Activated T-helper 1 cell treated with anti-CD3 and anti-CD28 coated beads, Interleukin-12 subunit alpha, Interleukin-12 subunit beta, Interleukin-2, Interleukin-4 antibody, amounts not matched to agents 30 ng/mL and 10 ng/mL and 1 ng/mL, durations not matched to agents 14 hours and 24 hours and 36 hours (primary cell): ENCODE data around the gene AGRN. TPM values are rescaled to one million over a fixed set of nuclear protein-coding genes. Genes with fewer than 3 reads are reported as not detected.
"Not testable (repeated sequence)": the region's sequence is repeated elsewhere in the genome, so short reads cannot be mapped to it uniquely, and the experiment has no call there.

Experiments
- DNase-seq: peaks from one replicate; pipeline ENCODE4 v3.0.0; 2021; ENCODE audit warnings: low spot score
- H3K27ac Mint-ChIP-seq: one replicate; pipeline ENCODE4 v1.8.0; 2021; ENCODE audit warnings: mild to moderate bottlenecking, mixed read lengths
- H3K27me3 Mint-ChIP-seq: one replicate; pipeline ENCODE4 v1.8.0; 2022; ENCODE audit warnings: mild to moderate bottlenecking, moderate library complexity, mixed read lengths; ENCODE audit not compliant: insufficient read depth
- H3K36me3 Mint-ChIP-seq: one replicate; pipeline ENCODE4 v1.8.0; 2021; ENCODE audit warnings: low read depth, mixed read lengths
- H3K4me1 Mint-ChIP-seq: one replicate; pipeline ENCODE4 v1.8.0; 2021; ENCODE audit warnings: low read depth, mixed read lengths
- H3K4me3 Mint-ChIP-seq: one replicate; pipeline ENCODE4 v1.8.0; 2021; ENCODE audit warnings: mild to moderate bottlenecking, moderate library complexity, mixed read lengths
- H3K9me3 Mint-ChIP-seq: one replicate; pipeline ENCODE4 v1.8.0; 2021; ENCODE audit warnings: mixed read lengths
- intact Hi-C: fragments of 100-400 bp; cut with micrococcal nuclease; formaldehyde crosslinking; loops from one replicate; pipeline ENCODE4 v1.15.1; 2024
- total RNA-seq: library from RNA; stranded (reverse); gene quantifications from 2 replicates; pipeline ENCODE4 v1.2.3, GENCODE V29; 2022

Gene AGRN
- total RNA-seq, 1 donor from 2014 or later: 30.3 TPM

DNA sequence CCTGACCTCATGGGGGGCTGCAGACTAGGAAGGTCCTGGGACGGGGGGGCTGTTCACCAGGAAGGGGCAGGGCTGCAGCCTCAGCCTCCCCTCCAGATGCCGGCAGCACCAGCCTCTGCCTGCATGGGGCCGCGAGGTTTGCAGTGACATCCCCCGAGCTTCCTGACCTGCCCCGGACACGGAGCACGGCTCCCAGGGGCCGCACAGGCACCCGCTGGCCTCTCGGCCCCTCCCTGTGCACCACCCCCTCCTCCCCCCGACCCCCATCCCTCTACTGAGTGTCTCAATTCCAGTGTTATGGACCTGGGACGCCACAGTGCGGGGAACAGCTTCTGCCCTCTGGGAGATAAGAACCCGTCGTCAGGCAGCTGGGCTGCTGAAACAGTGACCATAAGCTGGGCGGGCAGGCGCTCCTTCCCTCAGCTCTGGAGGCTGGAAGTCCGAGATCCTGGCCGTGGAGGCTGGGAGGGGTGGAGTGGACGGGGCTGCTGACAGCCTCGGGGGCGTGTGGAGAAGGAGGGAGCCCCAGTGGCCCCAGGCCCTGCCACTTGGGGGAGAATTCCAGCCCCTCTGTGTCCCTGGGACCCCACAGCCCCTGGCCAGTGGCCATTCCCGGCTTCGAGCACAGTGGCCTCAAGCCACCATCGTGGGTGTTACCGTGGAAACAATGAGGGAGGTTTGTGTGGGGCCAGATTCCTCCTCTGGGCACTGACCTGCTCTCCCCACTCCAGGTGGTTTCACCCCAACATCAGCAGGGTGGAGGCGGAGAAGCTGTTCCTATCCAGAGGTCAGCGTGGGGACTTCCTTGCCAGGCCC lies 42.6 kb downstream of the AGRN start:
- peak overlapping the region; percentile 68 for H3K4me3 Mint-ChIP-seq
- no peak for DNase-seq

DNA sequence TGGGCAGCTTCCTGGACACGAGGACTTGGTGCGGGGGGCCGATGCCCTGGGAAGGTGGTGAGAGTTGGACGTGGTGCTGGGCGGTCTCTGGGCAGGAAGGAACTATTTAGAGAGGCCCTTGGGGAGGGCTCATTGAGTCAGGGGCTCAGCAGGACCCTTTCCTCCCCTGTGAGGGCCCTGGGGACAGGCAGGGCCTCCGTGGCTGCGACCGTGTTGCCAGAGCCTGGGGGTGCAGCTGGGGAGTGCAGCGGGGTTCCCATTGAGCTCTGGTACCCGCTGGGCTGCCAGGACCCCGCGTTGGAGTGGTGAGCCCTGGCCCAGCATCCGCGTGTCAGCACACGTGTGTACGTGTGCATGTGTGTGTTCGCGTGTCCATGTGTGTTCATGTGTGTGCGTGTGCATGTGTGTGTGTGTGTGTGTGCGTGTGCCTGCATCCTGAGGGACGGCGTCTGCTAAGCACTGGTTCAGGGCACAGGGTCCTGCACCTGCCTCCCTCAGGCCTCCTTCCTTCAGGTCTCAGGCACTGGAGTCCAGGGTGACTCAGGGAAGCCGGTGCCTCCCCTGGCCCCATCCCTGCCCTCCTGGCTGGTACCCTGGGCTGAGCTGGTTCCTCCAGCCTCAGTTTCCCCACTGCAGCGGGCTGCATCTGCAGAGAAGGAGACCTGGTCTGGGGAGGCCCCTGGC lies 43.5 kb downstream of the AGRN start:
- Mint-ChIP-seq H3K4me3 (peak overlapping the region; percentile 68), H3K9me3 (no peaks in the 10 kb centered on the region), H3K36me3 (no peaks in the 10 kb centered on the region), H3K4me1 (peaks cover 7% of the 10 kb centered on the region), H3K27ac (peak overlapping the region; percentile 40), H3K27me3 (peaks cover 13% of the 10 kb centered on the region)
- DNase-seq: no peak
- intact Hi-C loops: loop anchor here (5.0 kb wide), 2 partner anchors 34 to 244 kb away; partner anchors contain the start of genes ACAP3 and PUSL1

More for the DNA sequence above, 42.6 kb downstream of the AGRN start:
- Mint-ChIP-seq H3K27me3 (peaks cover 19% of the 10 kb centered on the region), H3K4me1 (peaks cover 7% of the 10 kb centered on the region), H3K27ac (peak overlapping the region; percentile 40), H3K9me3 (no peaks in the 10 kb centered on the region), H3K36me3 (no peaks in the 10 kb centered on the region)
- intact Hi-C loops: loop anchor here (5.0 kb wide), 2 partner anchors 35 to 245 kb away; partner anchors contain the start of genes ACAP3 and PUSL1

DNA sequence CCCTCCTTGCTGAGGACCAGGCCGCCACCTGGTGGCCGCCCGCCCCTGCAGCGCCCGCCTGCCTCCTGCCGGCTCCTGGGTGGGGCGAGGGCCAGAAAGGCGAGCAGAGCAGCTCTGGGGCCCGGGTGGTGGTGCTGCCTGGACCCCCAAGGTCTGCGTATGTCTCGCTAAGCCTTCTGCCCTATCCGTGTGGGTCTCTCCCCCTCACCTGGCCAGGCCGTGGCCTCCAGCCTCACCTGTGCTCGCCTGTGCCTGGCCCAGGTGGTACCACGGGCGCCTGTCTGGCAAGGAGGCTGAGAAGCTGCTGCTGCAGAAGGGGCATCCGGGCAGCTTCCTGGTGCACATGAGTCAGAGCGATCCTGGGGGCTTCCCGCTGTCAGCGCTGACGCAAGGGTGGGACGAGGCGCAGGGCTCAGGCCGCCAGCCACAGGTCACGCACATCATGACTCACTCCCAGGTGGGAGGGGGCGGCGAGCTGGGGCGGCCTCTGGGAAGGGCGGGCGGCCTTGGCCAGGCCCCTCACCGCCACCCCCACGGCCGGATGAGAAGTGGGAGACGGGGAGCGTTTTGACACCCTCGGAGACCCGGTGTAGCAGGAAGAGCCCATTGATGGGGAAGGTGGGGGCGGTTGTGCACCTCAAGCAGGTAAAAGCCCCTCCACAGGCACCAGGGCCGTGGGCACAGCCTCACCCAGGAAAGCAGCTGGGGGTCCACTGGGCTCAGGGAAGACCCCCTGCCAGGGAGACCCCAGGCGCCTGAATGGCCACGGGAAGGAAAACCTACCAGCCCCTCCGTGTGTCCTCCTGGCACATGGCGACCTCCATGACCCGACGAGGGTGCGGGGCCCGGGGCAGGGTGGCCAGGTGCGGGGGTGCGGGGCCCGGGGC lies 44.3 kb downstream of the AGRN start:
- peak; percentile 71 for DNase-seq
- Mint-ChIP-seq H3K4me3 (peak overlapping the region; percentile 68), H3K36me3 (no peaks in the 10 kb centered on the region), H3K27ac (peak overlapping the region; percentile 48), H3K27me3 (peaks cover 9% of the 10 kb centered on the region), H3K9me3 (no peaks in the 10 kb centered on the region), H3K4me1 (peaks cover 7% of the 10 kb centered on the region)
- intact Hi-C loops: loop anchor here (1.0 to 5.0 kb wide), 4 partner anchors 31 to 243 kb away; partner anchors contain the start of genes ACAP3 and PUSL1

DNA sequence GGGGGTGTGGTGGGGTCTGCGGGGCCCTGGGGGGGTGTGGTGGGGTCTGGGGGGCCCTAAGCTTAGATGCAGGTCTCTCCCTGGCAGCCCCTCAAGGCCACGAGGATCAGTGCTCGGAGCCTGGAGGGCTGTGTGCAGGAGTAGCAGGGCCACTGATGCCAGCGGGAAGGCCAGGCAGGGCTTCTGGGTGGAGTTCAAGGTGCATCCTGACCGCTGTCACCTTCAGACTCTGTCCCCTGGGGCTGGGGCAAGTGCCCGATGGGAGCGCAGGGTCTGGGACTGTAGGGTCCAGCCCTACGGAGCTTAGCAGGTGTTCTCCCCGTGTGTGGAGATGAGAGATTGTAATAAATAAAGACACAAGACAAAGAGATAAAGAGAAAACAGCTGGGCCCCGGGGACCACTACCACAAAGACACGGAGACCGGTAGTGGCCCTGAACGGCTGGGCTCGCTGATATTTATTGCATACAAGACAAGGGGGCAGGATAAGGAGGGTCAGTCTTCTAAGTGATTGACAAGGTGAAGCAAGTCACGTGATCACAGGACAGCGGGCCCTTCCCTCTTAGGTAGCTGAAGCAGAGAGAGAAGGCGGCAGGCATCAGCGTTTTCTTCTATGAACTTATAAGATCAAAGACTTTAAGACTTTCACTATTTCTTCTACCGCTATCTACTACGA lies 45.5 kb downstream of the AGRN start:
- Mint-ChIP-seq H3K4me3 (peak overlapping the region; percentile 3), H3K36me3 (no peaks in the 10 kb centered on the region), H3K27me3 (peaks cover 4% of the 10 kb centered on the region), H3K4me1 (peaks cover 7% of the 10 kb centered on the region), H3K9me3 (no peaks in the 10 kb centered on the region), H3K27ac (peak overlapping the region; percentile 48)
- intact Hi-C loops: no loop called here
- no peak for DNase-seq

DNA sequence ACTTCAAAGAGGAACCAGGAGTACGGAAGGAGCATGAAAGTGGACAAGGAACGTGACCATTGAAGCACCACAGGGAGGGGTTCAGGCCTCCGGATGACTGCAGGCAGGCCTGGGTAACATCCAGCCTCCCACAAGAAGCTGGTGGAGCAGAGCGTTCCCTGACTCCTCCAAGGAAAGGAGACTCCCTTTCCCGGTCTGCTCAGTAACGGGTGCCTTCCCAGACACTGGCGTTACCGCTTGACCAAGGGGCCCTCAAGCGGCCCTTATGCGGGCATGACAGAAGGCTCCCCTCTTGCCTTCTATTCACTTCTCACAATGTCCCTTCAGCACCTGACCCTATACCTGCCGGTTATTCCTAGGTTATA lies 46.0 kb downstream of the AGRN start:
- H3K36me3 Mint-ChIP-seq, H3K27me3 Mint-ChIP-seq, DNase-seq, H3K4me1 Mint-ChIP-seq, H3K9me3 Mint-ChIP-seq, H3K27ac Mint-ChIP-seq, intact Hi-C loops: not testable (repeated sequence)
- H3K4me3 Mint-ChIP-seq: peak overlapping the region; percentile 3

DNA sequence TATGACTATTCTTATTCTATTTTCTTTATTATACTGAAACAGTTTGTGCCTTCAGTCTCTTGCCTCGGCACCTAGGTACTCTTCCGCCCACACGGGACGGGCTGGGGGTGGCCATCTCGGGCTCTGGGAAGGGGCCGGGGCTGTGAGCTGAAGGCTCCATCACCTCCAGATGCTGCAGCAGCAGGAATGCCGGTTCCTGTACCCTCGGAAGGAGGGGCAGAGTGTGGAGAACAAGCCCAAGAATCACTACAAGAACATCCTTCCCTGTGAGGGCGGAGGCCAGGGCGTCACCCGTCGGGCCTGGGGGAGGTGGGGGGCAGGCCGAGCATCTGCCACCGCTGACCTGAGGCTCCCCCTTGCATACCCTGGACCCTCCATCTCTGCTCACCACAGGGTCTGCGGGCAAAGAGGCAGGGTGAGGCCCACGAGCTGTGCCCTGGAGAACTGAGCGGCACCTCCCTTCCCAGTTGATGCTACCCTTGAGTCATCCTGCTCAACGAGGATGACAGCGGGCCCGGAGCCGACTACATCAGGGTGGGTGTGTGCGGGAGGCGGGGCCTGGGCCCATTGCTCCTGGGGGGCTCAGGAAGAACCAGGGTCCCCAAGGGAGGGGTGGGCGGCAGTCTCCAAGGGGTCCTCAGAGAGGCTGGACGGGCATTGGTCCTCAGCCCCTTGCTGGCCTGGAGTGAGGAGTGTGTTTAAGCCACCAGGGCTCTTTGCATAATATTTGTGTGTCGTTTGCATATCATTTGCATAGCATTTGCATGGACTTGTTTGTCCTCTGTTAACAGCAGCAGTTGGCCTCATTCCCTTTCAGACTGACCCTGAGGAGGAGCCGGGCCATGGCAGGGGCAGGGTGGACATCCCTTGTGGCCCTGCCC lies 46.7 kb downstream of the AGRN start:
- Mint-ChIP-seq H3K27me3 (peaks cover 4% of the 10 kb centered on the region), H3K4me1 (peaks cover 7% of the 10 kb centered on the region), H3K9me3 (no peaks in the 10 kb centered on the region), H3K36me3 (no peaks in the 10 kb centered on the region), H3K4me3 (no peak overlapping the region), H3K27ac (no peak overlapping the region)
- no peak for DNase-seq
- intact Hi-C loops: no loop called here

DNA sequence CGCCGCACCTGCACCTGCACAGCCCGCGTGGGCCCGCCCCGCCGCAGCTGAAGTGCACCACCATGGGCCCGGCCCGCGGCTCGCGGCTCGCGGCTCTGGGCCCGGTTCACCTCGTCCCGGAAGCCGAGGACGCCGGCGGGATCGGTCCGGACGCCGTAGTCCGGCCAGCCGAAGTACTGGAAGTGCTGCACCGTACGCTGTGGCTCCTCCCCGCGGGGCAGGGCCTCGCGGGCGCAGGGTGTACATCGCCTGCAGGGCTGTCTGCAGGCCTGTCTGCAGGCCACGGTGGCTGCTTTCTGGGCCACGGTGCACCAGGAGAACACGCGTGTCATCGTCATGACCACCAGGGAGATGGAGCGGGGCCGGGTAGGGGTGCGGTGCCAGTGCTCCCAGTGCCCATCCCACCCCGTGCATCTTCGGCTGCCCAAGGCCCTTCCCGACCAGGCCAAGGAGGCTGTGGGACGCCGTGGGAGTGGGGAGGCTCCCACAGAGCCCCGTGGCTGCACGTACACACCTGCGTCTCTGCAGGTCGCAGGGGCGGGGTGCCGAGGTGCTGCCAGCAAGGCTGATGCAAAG lies 47.5 kb downstream of the AGRN start:
- no peak overlapping the region for H3K4me3 Mint-ChIP-seq
- H3K27me3 Mint-ChIP-seq: peaks cover 3% of the 10 kb centered on the region
- H3K9me3 Mint-ChIP-seq: no peaks in the 10 kb centered on the region
- peaks cover 7% of the 10 kb centered on the region for H3K4me1 Mint-ChIP-seq
- no peak for DNase-seq
- no peak overlapping the region for H3K27ac Mint-ChIP-seq
- H3K36me3 Mint-ChIP-seq: no peaks in the 10 kb centered on the region
- intact Hi-C loops: no loop called here

DNA sequence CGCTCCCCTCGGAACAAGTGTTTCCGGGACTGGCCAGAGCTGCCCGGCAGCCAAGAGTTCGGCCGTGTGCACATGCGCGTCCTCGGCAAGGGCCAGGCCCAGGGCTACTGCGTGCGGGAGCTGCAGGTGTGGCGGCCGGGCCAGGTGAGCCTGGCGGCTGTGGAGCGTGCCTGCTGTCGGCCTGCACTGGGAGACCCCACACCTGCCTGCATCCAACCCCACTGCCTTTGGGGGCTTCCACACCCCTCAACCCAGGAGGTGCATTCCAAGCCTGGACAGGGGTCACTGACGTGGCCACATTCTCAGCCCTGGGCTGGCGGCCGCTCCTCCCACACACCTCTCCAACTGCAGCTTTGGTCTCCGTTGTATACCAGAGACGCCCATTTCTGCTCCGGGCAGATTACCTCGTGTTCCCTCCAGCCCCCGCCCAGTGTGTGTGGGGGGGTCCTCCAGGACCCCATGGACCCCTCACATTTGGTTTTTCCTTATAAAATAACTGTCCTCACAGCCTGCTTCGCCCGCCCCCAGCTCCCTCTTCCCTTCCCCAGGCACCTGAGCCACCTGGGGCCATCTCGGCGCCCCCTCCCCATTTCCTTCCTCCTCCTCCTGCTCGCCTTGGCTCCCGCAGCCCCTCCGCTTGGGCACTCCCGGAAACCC lies 48.1 kb downstream of the AGRN start:
- DNase-seq: no peak
- H3K4me1 Mint-ChIP-seq: peaks cover 7% of the 10 kb centered on the region
- no peak overlapping the region for H3K27ac Mint-ChIP-seq
- no peaks in the 10 kb centered on the region for H3K9me3 Mint-ChIP-seq
- peaks cover 3% of the 10 kb centered on the region for H3K27me3 Mint-ChIP-seq
- H3K36me3 Mint-ChIP-seq: no peaks in the 10 kb centered on the region
- intact Hi-C loops: loop anchor here (2.0 kb wide), 1 partner anchor 27 kb away; no protein-coding TSS in a partner anchor
- H3K4me3 Mint-ChIP-seq: peak overlapping the region; percentile 53

DNA sequence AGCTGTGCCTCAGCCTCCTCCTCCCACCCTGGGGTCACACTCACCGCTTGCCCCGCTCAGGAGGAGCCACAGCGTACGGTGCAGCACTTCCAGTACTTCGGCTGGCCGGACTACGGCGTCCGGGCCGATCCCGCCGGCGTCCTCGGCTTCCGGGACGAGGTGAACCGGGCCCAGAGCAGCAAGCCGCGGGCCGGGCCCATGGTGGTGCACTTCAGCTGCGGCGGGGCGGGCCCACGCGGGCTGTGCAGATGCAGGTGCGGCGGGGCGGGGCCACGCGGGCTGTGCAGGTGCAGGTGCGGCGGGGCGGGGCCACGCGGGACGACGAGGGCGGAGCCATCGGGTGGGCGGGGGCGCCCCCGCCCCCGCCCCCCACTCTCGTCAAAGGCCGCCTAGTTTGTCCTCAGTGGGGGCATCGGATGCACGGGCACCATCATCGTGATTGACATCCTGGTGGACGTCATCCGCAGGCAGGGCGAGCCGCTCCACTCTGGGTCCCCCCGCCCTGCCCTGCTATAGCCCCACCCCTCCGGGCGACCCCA lies 48.7 kb downstream of the AGRN start:
- DNase-seq: peak; percentile 31
- Mint-ChIP-seq H3K4me3 (peak overlapping the region; percentile 53), H3K36me3 (no peaks in the 10 kb centered on the region), H3K27me3 (peaks cover 3% of the 10 kb centered on the region), H3K27ac (no peak overlapping the region), H3K9me3 (no peaks in the 10 kb centered on the region), H3K4me1 (peaks cover 7% of the 10 kb centered on the region)
- intact Hi-C loops: loop anchor here (2.0 kb wide), 1 partner anchor 28 kb away; no protein-coding TSS in a partner anchor

DNA sequence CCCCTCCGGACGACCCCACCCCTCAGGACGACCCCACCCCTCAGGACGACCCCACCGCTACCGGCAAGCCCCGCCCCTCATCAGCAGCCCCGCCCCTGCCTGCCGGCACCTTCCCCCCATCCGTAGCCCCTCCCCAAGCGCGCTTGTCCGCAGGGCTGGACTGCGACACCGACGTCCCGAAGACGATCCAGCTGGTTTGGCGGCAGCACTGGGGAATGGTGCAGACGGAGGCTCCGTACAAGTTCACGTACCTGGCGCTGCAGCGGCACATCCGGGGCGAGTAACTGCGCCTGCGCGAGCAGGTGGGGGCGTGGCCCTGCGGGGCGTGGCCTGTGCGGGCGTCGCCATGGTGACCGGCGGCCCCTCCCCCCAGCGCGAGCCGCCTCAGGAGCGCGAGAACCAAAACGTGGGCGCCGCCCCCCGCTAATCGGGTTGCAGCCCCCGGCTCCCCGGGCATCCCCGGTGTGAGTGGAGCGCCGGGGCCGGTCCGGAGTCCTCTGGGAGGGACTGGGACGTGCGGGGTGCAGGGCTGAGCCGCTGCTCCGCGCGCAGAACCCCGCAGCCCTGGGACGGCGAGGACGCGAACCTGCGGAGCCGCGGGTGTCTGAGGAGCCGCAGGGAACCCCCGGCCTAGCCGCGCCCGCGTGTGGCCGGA lies 49.3 kb downstream of the AGRN start:
- no peaks in the 10 kb centered on the region for H3K36me3 Mint-ChIP-seq
- peak overlapping the region; percentile 76 for H3K4me3 Mint-ChIP-seq
- peaks cover 3% of the 10 kb centered on the region for H3K27me3 Mint-ChIP-seq
- H3K9me3 Mint-ChIP-seq: no peaks in the 10 kb centered on the region
- intact Hi-C loops: loop anchor here (2.0 kb wide), 1 partner anchor 28 kb away; no protein-coding TSS in a partner anchor
- H3K4me1 Mint-ChIP-seq: peaks cover 7% of the 10 kb centered on the region
- peak; percentile 84 for DNase-seq
- H3K27ac Mint-ChIP-seq: no peak overlapping the region
